DOHH2 (cell line): ENCODE data around the gene CWC22.

Experiments
- CTCF ChIP-seq: fragments of 200-600 bp; sonication (generic); IDR thresholded peaks from one replicate; pipeline ENCODE4 v1.5.1; 2014; ENCODE audit warnings: antibody characterized with exemption, mild to moderate bottlenecking, low read depth, low read length; ENCODE audit not compliant: poor library complexity, severe bottlenecking
- EZH2phosphoT487 ChIP-seq: fragments of 200-600 bp; sonication (generic); IDR thresholded peaks from 2 replicates; pipeline ENCODE4 v1.6.1; 2017; ENCODE audit warnings: borderline replicate concordance, mild to moderate bottlenecking, antibody characterized with exemption, low read length, moderate library complexity, mixed read lengths

- TF ChIP-seq CTCF (no peak), EZH2phosphoT487 (no peak)
Measured at GRCh38 chr2:180006781-180007579, at the start of gene CWC22.
